GM12878 (cell line): Measurements from ENCODE around the gene PITPNB. TPM values are rescaled to one million over a fixed set of nuclear protein-coding genes. Genes with fewer than 3 reads are reported as not detected.

Experiments used
- BCL11A ChIP-seq: IDR thresholded peaks from 2 replicates; pipeline ENCODE4 v1.6.1; 2011; ENCODE audit warnings: low read depth, low read length
- BRCA1 ChIP-seq: IDR thresholded peaks from 2 replicates; pipeline ENCODE4 v1.6.1; 2011; ENCODE audit warnings: low read depth, low read length, improper control_type of control experiment
- CHD2 ChIP-seq: IDR thresholded peaks from 2 replicates; pipeline ENCODE4 v1.6.1; 2011; ENCODE audit warnings: low read depth, low read length, improper control_type of control experiment, borderline replicate concordance
- E2F8 ChIP-seq: fragments of 450-650 bp; IDR thresholded peaks from 2 replicates; pipeline ENCODE4 v1.6.1; 2018; ENCODE audit warnings: mild to moderate bottlenecking, low read depth, moderate library complexity; ENCODE audit not compliant: partially characterized antibody
- EGR1 ChIP-seq, 2 experiments: IDR thresholded peaks; 1 replicate in 1 of 2; 2 replicates in 1 of 2; pipeline ENCODE4 v1.6.1; 2011 to 2012; ENCODE audit warnings: low read depth in 2 of 2, low read length in 2 of 2, borderline replicate concordance in 1 of 2, mild to moderate bottlenecking in 1 of 2, moderate library complexity in 1 of 2
- FOXM1 ChIP-seq: IDR thresholded peaks from 2 replicates; pipeline ENCODE4 v1.6.1; 2012; ENCODE audit warnings: low read depth, mild to moderate bottlenecking, inconsistent platforms, low read length, moderate library complexity
- GABPA ChIP-seq: IDR thresholded peaks from 2 replicates; pipeline ENCODE4 v1.6.1; 2014; ENCODE audit warnings: antibody characterized with exemption, low read depth, mild to moderate bottlenecking, inconsistent platforms
- HDGF ChIP-seq: fragments of 450-650 bp; IDR thresholded peaks from 2 replicates; pipeline ENCODE4 v1.6.1; 2016; ENCODE audit warnings: antibody characterized with exemption
- HSF1 ChIP-seq: fragments of 150-350 bp; IDR thresholded peaks from 2 replicates; pipeline ENCODE4 v1.6.1; 2014; ENCODE audit warnings: mild to moderate bottlenecking, low read depth, low read length
- IRF4 ChIP-seq: IDR thresholded peaks from 2 replicates; pipeline ENCODE4 v1.6.1; 2011; ENCODE audit warnings: low read depth, low read length
- KLF5 ChIP-seq: fragments of 450-650 bp; IDR thresholded peaks from 2 replicates; pipeline ENCODE4 v1.6.1; 2014; ENCODE audit warnings: mild to moderate bottlenecking; ENCODE audit not compliant: partially characterized antibody
- MTA3 ChIP-seq: IDR thresholded peaks from 2 replicates; pipeline ENCODE4 v1.6.1; 2012; ENCODE audit warnings: low read length, inconsistent platforms, borderline replicate concordance
- NFXL1 ChIP-seq: fragments of 450-650 bp; IDR thresholded peaks from 2 replicates; pipeline ENCODE4 v1.6.1; 2017; ENCODE audit warnings: antibody characterized with exemption, mild to moderate bottlenecking, borderline replicate concordance
- NR2C1 ChIP-seq: fragments of 450-650 bp; IDR thresholded peaks from 2 replicates; pipeline ENCODE4 v1.6.1; 2017; ENCODE audit warnings: antibody characterized with exemption, mild to moderate bottlenecking, moderate library complexity
- NR2F1 ChIP-seq: fragments of 450-650 bp; conservative IDR thresholded peaks from 2 replicates; pipeline ENCODE4 v1.6.1; 2017; ENCODE audit warnings: mild to moderate bottlenecking
- NRF1 ChIP-seq: conservative IDR thresholded peaks from 2 replicates; pipeline ENCODE4 v1.6.1; 2011; ENCODE audit warnings: mild to moderate bottlenecking, low read depth, low read length, improper control_type of control experiment
- PML ChIP-seq: IDR thresholded peaks from 2 replicates; pipeline ENCODE4 v1.6.1; 2012; ENCODE audit warnings: low read length, inconsistent platforms
- RAD21 ChIP-seq: IDR thresholded peaks from 2 replicates; pipeline ENCODE4 v1.6.1; 2011; ENCODE audit warnings: mild to moderate bottlenecking, low read depth, low read length, moderate library complexity; ENCODE audit not compliant: insufficient read depth
- RELB ChIP-seq: fragments of 450-650 bp; IDR thresholded peaks from 2 replicates; pipeline ENCODE4 v1.6.1; 2017; ENCODE audit warnings: low read depth, mild to moderate bottlenecking, moderate library complexity
- SUZ12 ChIP-seq: fragments of 200-600 bp; sonication (generic); IDR thresholded peaks from one replicate; pipeline ENCODE4 v1.6.1; 2018; ENCODE audit warnings: antibody characterized with exemption, mild to moderate bottlenecking; ENCODE audit not compliant: unreplicated experiment
- WRNIP1 ChIP-seq: IDR thresholded peaks from 2 replicates; pipeline ENCODE4 v1.6.1; 2011; ENCODE audit warnings: low read depth, low read length, improper control_type of control experiment, borderline replicate concordance
- ZBTB4 ChIP-seq: fragments of 450-650 bp; formaldehyde crosslinking; IDR thresholded peaks from 2 replicates; pipeline ENCODE4 v1.4.0; 2022; ENCODE audit warnings: mild to moderate bottlenecking, moderate library complexity
- ZNF384 ChIP-seq: IDR thresholded peaks from 2 replicates; pipeline ENCODE4 v1.6.1; 2012; ENCODE audit warnings: low read depth, mild to moderate bottlenecking, low read length, improper control_type of control experiment, borderline replicate concordance
- polyA plus RNA-seq, 11 experiments: library from polyadenylated mRNA; depleted of rRNA in 4 of 11; unstranded in 6 of 11; stranded (reverse) in 5 of 11; fragments of >200 nt; fragmentation: Nextera tagmentation in 4 of 11; fragmentation: Illumina TruSeq in 1 of 11; extraction: Ambion mirVana in 4 of 11; extraction: Trizol in 1 of 11; gene quantifications; 1 replicate in 1 of 11; 2 replicates in 10 of 11; pipeline versions ENCODE4 v1.2.1 to v1.2.3, GENCODE V29; 2011 to 2016; ENCODE audit warnings: inconsistent platforms in 2 of 11, missing spikeins in 2 of 11, low read depth in 1 of 11
- total RNA-seq, 4 experiments: library from RNA; depleted of rRNA in 3 of 4; stranded (reverse); fragments of >200 nt in 3 of 4; fragmentation: Illumina TruSeq in 1 of 4; extraction: Trizol in 1 of 4; gene quantifications; 2 replicates each; pipeline versions ENCODE4 v1.2.1 to v1.2.3, GENCODE V29; 2013 to 2021

PITPNB gene
- total and polyA plus RNA-seq, 10 of the 15 experiments (the other 5 are each of a cell fraction or from before 2014, with no cell fraction given) = 19.7 to 116 (median 64.9) TPM

- TF ChIP-seq MTA3 (0 out of 2 replicates have a peak, but pooled peaks have one; percentile 6), NR2F1 (peak; percentile 78), ZBTB4 (CRISPR knock-in tag) (no peak), BCL11A (peak; percentile 61; the same call in 1 of the 2 replicates), NFXL1 (no peak), FOXM1 (peak; percentile 36; the same call in 1 of the 2 replicates), PML (no peak), GABPA (peak; percentile 43), HSF1 (no peak), IRF4 (peak; percentile 87; the same call in 1 of the 2 replicates), WRNIP1 (no peak), CHD2 (no peak), E2F8 (no peak), NRF1 (no peak), RAD21 (no peak), ZNF384 (no peak), SUZ12 (no peak), NR2C1 (no peak), KLF5 (no peak), RELB (0 out of 2 replicates have a peak, but pooled peaks have one; percentile 8), BRCA1 (no peak), EGR1 (IDR thresholded peaks at IDR 0.05; ENCODE audit: borderline replicate concordance in 1 of 2, low read depth in 2 of 2, low read length in 2 of 2) (no peak), HDGF (no peak)
These were observed 23.5 kb downstream of the PITPNB start (continued) for GRCh38 chr22:27895600-27895999.
